22Rv1 (cell line): ENCODE measurements around the gene C18orf32.
"Not testable (repeated sequence)": the region's sequence is repeated elsewhere in the genome, so short reads cannot be mapped to it uniquely, and the experiment has no call there.

Experiments used
- ZFX ChIP-seq: fragments of 450-650 bp; IDR thresholded peaks from 2 replicates; pipeline ENCODE4 v1.6.1; 2017; ENCODE audit warnings: antibody characterized with exemption, borderline replicate concordance
- TF ChIP-seq, protein P1 (sequence below): fragments of 450-650 bp; IDR thresholded peaks from 2 replicates; pipeline ENCODE4 v1.5.1; 2017; ENCODE audit warnings: mild to moderate bottlenecking

DNA sequence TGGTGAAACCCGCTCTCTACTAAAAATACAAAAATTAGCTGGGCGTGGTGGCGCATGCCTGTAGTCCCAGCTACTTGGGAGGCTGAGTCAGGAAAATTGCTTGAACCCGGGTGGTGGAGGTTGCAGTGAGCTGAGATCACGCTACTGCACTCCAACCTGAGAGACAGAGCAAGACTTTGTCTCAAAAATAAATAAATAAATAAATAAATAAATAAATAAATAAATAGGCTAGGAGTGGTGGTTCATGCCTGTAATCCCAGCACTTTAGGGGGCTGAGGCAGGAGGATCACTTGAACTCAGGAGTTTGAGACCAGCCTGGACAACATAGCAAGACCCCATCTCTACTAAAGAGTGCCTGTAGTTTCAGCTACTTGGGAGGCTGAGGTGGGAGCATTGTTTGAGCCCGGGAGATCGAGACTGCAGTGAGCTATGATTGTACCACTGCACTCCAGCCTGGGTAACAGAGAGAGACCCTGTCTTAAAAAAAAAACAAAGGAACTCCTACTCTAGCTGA is 36.6 kb upstream of the C18orf32 start:
- TF ChIP-seq, protein P1, sequence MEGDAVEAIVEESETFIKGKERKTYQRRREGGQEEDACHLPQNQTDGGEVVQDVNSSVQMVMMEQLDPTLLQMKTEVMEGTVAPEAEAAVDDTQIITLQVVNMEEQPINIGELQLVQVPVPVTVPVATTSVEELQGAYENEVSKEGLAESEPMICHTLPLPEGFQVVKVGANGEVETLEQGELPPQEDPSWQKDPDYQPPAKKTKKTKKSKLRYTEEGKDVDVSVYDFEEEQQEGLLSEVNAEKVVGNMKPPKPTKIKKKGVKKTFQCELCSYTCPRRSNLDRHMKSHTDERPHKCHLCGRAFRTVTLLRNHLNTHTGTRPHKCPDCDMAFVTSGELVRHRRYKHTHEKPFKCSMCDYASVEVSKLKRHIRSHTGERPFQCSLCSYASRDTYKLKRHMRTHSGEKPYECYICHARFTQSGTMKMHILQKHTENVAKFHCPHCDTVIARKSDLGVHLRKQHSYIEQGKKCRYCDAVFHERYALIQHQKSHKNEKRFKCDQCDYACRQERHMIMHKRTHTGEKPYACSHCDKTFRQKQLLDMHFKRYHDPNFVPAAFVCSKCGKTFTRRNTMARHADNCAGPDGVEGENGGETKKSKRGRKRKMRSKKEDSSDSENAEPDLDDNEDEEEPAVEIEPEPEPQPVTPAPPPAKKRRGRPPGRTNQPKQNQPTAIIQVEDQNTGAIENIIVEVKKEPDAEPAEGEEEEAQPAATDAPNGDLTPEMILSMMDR: not testable (repeated sequence)
- TF ChIP-seq ZFX: not testable (repeated sequence)
